ENCODE measurements around the gene C20orf141.
"Not testable (repeated sequence)": the region's sequence is repeated elsewhere in the genome, so short reads cannot be mapped to it uniquely, and the experiment has no call there.

Gene C20orf141

DNA sequence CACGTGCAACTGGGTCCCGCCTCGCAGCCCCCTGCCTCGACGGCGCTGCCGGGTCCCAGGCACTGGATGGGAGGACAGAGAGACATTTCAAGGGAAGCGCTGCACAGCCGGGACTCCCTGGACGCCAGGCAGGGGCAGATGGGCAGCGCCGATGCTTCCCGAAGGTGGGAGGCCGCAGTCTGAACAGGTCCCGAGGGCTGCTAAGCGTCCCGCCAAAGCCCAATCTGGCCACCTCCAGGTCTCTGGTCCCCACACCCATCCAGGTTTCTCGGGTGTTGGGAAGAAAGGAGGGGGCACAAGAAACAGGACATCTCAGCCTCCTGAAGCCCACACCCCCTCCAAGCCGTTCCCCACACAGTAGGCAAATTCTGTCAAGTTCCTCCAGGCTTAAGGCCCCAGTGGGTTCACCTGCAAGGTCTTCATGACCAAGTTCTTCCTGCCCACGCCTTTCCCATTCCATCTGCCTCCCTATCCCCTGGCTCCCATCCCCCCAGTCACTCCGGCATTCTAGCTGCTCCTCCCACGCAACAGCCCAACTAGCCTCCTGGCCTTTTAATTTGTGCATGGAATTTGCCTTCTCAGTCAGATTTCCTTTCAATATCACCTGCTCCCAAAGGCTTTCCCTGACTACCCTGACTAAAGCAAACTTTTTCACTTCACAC is 9.0 kb upstream of the C20orf141 start:
- H3K27ac Mint-ChIP-seq: no peak overlapping the region
- H3K4me3 Mint-ChIP-seq: no peak overlapping the region
- no peak for ATAC-seq (ENCODE audit: low read depth)
- H3K4me1 Mint-ChIP-seq: peaks cover 6% of the 10 kb centered on the region
- H3K36me3 Mint-ChIP-seq: no peaks in the 10 kb centered on the region
- no peak for DNase-seq (ENCODE audit: low spot score in 2 of 2)
- peaks cover 2% of the 10 kb centered on the region for H3K9me3 Mint-ChIP-seq
- H3K27me3 Mint-ChIP-seq: peaks cover 29% of the 10 kb centered on the region

- H3K36me3 Mint-ChIP-seq: no peaks in the 10 kb centered on the region
- no peak overlapping the region for H3K27ac Mint-ChIP-seq
- peaks cover 30% of the 10 kb centered on the region for H3K27me3 Mint-ChIP-seq
- no peak for DNase-seq (ENCODE audit: low spot score in 2 of 2)
- no peak for ATAC-seq (ENCODE audit: low read depth)
- peaks cover 2% of the 10 kb centered on the region for H3K4me1 Mint-ChIP-seq
- peaks cover 2% of the 10 kb centered on the region for H3K9me3 Mint-ChIP-seq
- H3K4me3 Mint-ChIP-seq: no peak overlapping the region
Observed at GRCh38 chr20:2806351-2806701, 8.5 kb upstream of the C20orf141 start.

GRCh38 chr20:2807019-2807418 is 7.8 kb upstream of the C20orf141 start:
- H3K27me3 Mint-ChIP-seq: peaks cover 30% of the 10 kb centered on the region
- no peak for ATAC-seq (ENCODE audit: low read depth)
- no peak overlapping the region for H3K4me3 Mint-ChIP-seq
- no peak overlapping the region for H3K27ac Mint-ChIP-seq
- H3K9me3 Mint-ChIP-seq: peaks cover 4% of the 10 kb centered on the region
- H3K4me1 Mint-ChIP-seq: peaks cover 2% of the 10 kb centered on the region
- DNase-seq (ENCODE audit: low spot score in 2 of 2): no peak
- no peaks in the 10 kb centered on the region for H3K36me3 Mint-ChIP-seq

GRCh38 chr20:2807929-2808328 is 6.9 kb upstream of the C20orf141 start:
- H3K9me3 Mint-ChIP-seq; DNase-seq (ENCODE audit: low spot score in 2 of 2); H3K36me3 Mint-ChIP-seq; ATAC-seq (ENCODE audit: low read depth); H3K4me1 Mint-ChIP-seq; H3K4me3 Mint-ChIP-seq; H3K27ac Mint-ChIP-seq: not testable (repeated sequence)
- peaks cover 29% of the 10 kb centered on the region for H3K27me3 Mint-ChIP-seq

GRCh38 chr20:2809690-2810089 is 5.1 kb upstream of the C20orf141 start:
- Mint-ChIP-seq H3K36me3 (no peaks in the 10 kb centered on the region), H3K27me3 (peaks cover 29% of the 10 kb centered on the region), H3K4me3 (no peak overlapping the region), H3K4me1 (peaks cover 2% of the 10 kb centered on the region), H3K9me3 (peaks cover 7% of the 10 kb centered on the region), H3K27ac (no peak overlapping the region)
- DNase-seq (ENCODE audit: low spot score in 2 of 2) (no peak), ATAC-seq (ENCODE audit: low read depth) (no peak)

DNA sequence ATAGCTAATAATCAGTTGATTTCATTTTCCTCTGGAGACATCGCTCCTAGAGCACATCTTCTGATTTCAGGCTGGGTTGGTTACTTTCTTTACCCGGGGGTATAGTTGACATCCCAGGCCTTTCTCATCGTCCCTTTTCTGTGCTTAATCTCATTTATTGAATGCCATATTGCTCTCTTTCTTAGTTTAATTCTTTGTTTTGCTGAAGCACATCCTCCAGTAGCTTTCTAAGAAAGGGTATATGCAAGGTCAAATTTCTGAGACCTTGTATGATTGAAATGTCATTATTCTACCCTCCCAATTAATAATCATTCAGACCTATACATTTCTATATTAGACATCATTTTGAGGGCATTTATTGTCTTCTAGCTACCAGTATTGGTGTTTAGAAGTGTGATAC is 2.6 kb upstream of the C20orf141 start:
- H3K27me3 Mint-ChIP-seq: peaks cover 22% of the 10 kb centered on the region
- H3K4me1 Mint-ChIP-seq: no peaks in the 10 kb centered on the region
- H3K9me3 Mint-ChIP-seq: peaks cover 7% of the 10 kb centered on the region

DNA sequence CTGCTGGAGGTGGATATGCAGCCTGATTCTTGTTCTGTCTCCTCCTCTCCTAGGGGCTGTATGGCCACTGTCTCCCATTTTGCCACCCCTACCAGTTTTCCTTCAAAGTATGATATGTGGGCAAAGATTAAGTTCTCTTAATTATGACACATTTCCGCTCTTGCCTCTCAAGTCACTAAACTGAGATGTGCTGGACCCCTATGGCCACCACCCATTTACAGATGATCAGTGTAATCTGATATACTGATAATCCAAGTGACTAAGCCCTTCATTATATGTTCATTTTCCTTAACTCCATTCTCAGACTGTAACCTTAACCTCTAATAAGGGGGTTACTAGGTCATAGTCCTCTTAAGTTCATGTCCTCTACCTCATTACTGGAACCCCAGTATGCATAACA is 711 bp upstream of the C20orf141 start:
- H3K9me3 Mint-ChIP-seq: peaks cover 6% of the 10 kb centered on the region
- no peaks in the 10 kb centered on the region for H3K4me1 Mint-ChIP-seq
- DNase-seq (ENCODE audit: low spot score in 2 of 2): no peak
- ATAC-seq (ENCODE audit: low read depth): no peak
- H3K27ac Mint-ChIP-seq: no peak overlapping the region
- H3K27me3 Mint-ChIP-seq: peaks cover 31% of the 10 kb centered on the region
- no peak overlapping the region for H3K4me3 Mint-ChIP-seq
- no peaks in the 10 kb centered on the region for H3K36me3 Mint-ChIP-seq

More for the DNA sequence above, 2.6 kb upstream of the C20orf141 start:
- DNase-seq (ENCODE audit: low spot score in 2 of 2): no peak
- H3K36me3 Mint-ChIP-seq: no peaks in the 10 kb centered on the region
- H3K27ac Mint-ChIP-seq: no peak overlapping the region
- no peak for ATAC-seq (ENCODE audit: low read depth)
- no peak overlapping the region for H3K4me3 Mint-ChIP-seq

GRCh38 chr20:2815242-2815900 is 584 bp downstream of the C20orf141 start:
- H3K4me3 Mint-ChIP-seq: no peak overlapping the region
- peaks cover 5% of the 10 kb centered on the region for H3K9me3 Mint-ChIP-seq
- peaks cover 37% of the 10 kb centered on the region for H3K27me3 Mint-ChIP-seq
- no peak for DNase-seq (ENCODE audit: low spot score in 2 of 2)
- H3K4me1 Mint-ChIP-seq: peaks cover 3% of the 10 kb centered on the region
- no peak overlapping the region for H3K27ac Mint-ChIP-seq
- ATAC-seq (ENCODE audit: low read depth): no peak
- H3K36me3 Mint-ChIP-seq: no peaks in the 10 kb centered on the region

- H3K27me3 Mint-ChIP-seq: peaks cover 36% of the 10 kb centered on the region
- H3K36me3 Mint-ChIP-seq: no peaks in the 10 kb centered on the region
- peaks cover 6% of the 10 kb centered on the region for H3K4me1 Mint-ChIP-seq
- H3K9me3 Mint-ChIP-seq: peaks cover 5% of the 10 kb centered on the region
- no peak within 1 kb of the TSS for H3K27ac Mint-ChIP-seq
- no peak within 1 kb of the TSS for H3K4me3 Mint-ChIP-seq
- ATAC-seq (ENCODE audit: low read depth) (no peak), DNase-seq (ENCODE audit: low spot score in 2 of 2) (no peak)
Observed at GRCh38 chr20:2816030-2816582, 1.3 kb downstream of the C20orf141 start, which contains the start of gene TMEM239. Gene TMEM239 (plus strand): TSS chr20:2816364. CDS start chr20:2816555, 191 bp downstream.

DNA sequence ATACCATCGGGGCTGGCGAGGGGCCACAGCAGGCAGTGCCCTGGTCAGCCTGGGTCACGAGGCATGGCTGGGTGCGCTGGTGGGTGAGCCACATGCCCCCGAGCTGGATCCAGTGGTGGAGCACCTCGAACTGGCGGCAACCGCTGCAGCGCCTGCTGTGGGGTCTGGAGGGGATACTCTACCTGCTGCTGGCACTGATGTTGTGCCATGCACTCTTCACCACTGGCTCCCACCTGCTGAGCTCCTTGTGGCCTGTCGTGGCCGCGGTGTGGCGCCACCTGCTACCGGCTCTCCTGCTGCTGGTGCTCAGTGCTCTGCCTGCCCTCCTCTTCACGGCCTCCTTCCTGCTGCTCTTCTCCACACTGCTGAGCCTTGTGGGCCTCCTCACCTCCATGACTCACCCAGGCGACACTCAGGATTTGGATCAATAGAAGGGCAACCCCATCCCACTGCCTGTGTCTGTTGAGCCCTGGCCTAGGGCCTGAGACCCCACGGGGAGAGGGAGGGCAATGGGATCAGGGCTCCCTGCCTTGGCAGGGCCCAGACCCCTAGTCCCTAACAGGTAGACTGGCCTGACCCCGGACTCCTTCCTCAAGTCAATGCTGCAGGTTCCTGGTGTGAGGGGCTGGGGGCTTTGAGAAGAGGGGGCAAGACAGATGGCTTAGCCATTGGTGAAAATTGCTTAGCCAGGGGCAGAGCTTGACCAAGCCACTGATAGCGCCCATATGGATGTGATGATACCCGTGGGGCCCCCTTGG is 2.0 kb downstream of the C20orf141 start:
- no peak for DNase-seq (ENCODE audit: low spot score in 2 of 2)
- no peaks in the 10 kb centered on the region for H3K36me3 Mint-ChIP-seq
- H3K9me3 Mint-ChIP-seq: peaks cover 4% of the 10 kb centered on the region
- H3K4me3 Mint-ChIP-seq: no peak overlapping the region
- ATAC-seq (ENCODE audit: low read depth): no peak
- H3K4me1 Mint-ChIP-seq: peaks cover 6% of the 10 kb centered on the region
- H3K27ac Mint-ChIP-seq: no peak overlapping the region
- H3K27me3 Mint-ChIP-seq: peaks cover 38% of the 10 kb centered on the region

DNA sequence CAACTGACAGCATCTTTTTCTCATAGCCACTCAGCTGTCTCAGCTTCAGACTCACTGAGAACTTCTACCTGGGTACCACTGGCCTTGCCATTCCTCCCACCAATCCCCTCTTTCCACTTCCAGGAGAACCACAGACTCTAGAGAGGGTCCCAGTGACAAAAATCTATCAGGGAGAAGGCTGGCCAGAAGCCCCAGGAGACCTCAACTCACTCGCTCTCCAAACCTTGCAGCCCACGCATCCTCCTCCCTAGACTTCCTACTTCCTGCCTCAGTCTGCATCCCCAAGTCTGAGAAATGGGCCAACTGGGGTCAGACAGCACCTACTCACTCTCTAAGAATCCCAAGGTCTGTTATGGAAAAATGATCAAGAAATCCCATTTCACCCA is 2.5 kb downstream of the C20orf141 start:
- Mint-ChIP-seq H3K4me3 (no peak overlapping the region), H3K27me3 (peaks cover 37% of the 10 kb centered on the region)

DNA sequence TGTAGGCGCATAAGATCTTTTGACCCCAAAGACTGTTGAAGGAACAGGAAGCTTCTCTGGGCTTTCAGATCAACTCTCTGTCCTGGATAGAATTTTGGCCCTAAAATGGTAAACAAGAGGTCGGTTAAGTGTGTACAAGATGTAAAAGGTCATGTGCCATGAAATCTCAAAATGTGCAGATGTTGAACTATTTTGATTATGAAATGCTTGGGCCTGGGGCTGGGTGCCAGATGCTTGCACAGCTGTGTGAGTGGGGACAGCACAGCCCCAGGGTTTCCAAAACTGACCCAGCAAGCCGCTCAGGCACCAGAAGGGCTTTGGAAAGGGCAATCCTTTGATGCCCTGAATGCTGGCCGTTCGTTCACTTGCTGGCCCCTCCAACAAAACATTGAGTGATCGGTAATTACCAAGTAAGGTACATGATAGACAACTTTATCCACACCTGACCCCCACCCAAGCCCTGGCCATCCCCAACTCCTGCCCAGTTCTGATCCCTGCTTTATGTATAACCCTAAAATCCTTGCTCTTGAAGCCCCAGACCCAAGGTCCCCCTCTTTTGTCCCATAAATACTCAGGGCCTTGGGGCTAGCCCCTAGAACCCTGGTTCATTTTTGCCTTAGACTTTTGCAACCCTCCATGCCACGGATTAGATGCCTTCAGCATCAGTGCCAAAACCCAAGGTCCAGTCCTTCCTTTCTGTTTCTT is 3.3 kb downstream of the C20orf141 start:
- Mint-ChIP-seq H3K4me3 (no peak overlapping the region), H3K4me1 (peaks cover 6% of the 10 kb centered on the region), H3K27me3 (peaks cover 36% of the 10 kb centered on the region), H3K27ac (no peak overlapping the region), H3K9me3 (no peaks in the 10 kb centered on the region), H3K36me3 (no peaks in the 10 kb centered on the region)
- no peak for ATAC-seq (ENCODE audit: low read depth)
- no peak for DNase-seq (ENCODE audit: low spot score in 2 of 2)

More for the DNA sequence above, 2.5 kb downstream of the C20orf141 start:
- Mint-ChIP-seq H3K9me3 (peaks cover 2% of the 10 kb centered on the region), H3K36me3 (no peaks in the 10 kb centered on the region), H3K27ac (no peak overlapping the region), H3K4me1 (peaks cover 6% of the 10 kb centered on the region)
- DNase-seq (ENCODE audit: low spot score in 2 of 2): no peak
- no peak for ATAC-seq (ENCODE audit: low read depth)

GRCh38 chr20:2820084-2820895 is 5.5 kb downstream of the C20orf141 start:
- Mint-ChIP-seq H3K27ac (no peak overlapping the region), H3K36me3 (no peaks in the 10 kb centered on the region), H3K4me3 (no peak overlapping the region), H3K4me1 (peaks cover 6% of the 10 kb centered on the region), H3K27me3 (peaks cover 29% of the 10 kb centered on the region), H3K9me3 (no peaks in the 10 kb centered on the region)
- DNase-seq (ENCODE audit: low spot score in 2 of 2) (no peak), ATAC-seq (ENCODE audit: low read depth) (no peak)
